Transverse colon (tissue), 4 donors: Measurements from ENCODE around the gene PTP4A2.

ENCODE experiments used
- EP300 ChIP-seq: sonication (generic); formaldehyde crosslinking; IDR thresholded peaks from one replicate; pipeline ENCODE4 v1.6.1; 2017; ENCODE audit warnings: antibody characterized with exemption, low read depth
- POLR2AphosphoS5 ChIP-seq, 3 donors: sonication (generic); formaldehyde crosslinking; IDR thresholded peaks; one replicate each; pipeline ENCODE4 v1.6.1; 2016; ENCODE audit warnings: antibody characterized with exemption in 3 of 3
- TF ChIP-seq, protein P1 (sequence below), 5 experiments: fragments of 200-600 bp in 3 of 5; fragments of 450-650 bp in 2 of 5; sonication (generic) in 3 of 5; IDR thresholded peaks; 1 replicate in 2 of 5; 2 replicates in 3 of 5; pipeline ENCODE4 v1.5.1; 2016 to 2017; ENCODE audit warnings: antibody characterized with exemption in 5 of 5, inconsistent platforms in 3 of 5, mild to moderate bottlenecking in 2 of 5, moderate library complexity in 1 of 5

DNA sequence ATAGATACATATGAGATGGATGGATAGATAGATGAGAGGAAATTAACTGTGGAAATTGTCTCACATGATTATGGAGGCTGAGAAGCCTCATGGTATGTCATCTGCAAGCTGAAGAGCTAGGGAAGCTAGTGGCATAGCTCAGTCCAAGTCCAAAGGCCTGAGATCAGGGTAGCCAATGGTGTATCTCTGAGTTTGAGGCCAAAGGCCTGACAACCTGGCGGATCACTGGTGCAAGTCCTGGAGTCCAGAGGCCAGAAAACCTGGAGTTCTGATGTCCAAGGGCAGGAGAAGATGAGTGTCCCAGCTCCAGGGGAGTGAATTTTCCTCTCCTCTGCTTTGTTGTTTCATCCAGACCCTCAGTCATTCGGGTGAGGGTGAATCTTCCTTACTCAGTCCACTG, 78.4 kb downstream of the PTP4A2 start:
- no peak for TF ChIP-seq POLR2AphosphoS5 (IDR thresholded peaks at IDR 0.05)
- TF ChIP-seq, protein P1, sequence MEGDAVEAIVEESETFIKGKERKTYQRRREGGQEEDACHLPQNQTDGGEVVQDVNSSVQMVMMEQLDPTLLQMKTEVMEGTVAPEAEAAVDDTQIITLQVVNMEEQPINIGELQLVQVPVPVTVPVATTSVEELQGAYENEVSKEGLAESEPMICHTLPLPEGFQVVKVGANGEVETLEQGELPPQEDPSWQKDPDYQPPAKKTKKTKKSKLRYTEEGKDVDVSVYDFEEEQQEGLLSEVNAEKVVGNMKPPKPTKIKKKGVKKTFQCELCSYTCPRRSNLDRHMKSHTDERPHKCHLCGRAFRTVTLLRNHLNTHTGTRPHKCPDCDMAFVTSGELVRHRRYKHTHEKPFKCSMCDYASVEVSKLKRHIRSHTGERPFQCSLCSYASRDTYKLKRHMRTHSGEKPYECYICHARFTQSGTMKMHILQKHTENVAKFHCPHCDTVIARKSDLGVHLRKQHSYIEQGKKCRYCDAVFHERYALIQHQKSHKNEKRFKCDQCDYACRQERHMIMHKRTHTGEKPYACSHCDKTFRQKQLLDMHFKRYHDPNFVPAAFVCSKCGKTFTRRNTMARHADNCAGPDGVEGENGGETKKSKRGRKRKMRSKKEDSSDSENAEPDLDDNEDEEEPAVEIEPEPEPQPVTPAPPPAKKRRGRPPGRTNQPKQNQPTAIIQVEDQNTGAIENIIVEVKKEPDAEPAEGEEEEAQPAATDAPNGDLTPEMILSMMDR (IDR thresholded peaks at IDR 0.05): no peak
- no peak for TF ChIP-seq EP300
